NOMO-1 treated with dmso at 0.1 percent for 144 hours (cell line): ENCODE data around the gene DPPA5.
A peak's percentile ranks its signal among the peaks of the same experiment; 100 is the strongest.
"Not testable (repeated sequence)": the region's sequence is repeated elsewhere in the genome, so short reads cannot be mapped to it uniquely, and the experiment has no call there.

Experiments
- DNase-seq: peaks from one replicate; lab custom pipeline; 2025; ENCODE audit not compliant: unreplicated experiment; lab: John Stamatoyannopoulos, UW

The DPPA5 gene, protein sequence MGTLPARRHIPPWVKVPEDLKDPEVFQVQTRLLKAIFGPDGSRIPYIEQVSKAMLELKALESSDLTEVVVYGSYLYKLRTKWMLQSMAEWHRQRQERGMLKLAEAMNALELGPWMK

DNA sequence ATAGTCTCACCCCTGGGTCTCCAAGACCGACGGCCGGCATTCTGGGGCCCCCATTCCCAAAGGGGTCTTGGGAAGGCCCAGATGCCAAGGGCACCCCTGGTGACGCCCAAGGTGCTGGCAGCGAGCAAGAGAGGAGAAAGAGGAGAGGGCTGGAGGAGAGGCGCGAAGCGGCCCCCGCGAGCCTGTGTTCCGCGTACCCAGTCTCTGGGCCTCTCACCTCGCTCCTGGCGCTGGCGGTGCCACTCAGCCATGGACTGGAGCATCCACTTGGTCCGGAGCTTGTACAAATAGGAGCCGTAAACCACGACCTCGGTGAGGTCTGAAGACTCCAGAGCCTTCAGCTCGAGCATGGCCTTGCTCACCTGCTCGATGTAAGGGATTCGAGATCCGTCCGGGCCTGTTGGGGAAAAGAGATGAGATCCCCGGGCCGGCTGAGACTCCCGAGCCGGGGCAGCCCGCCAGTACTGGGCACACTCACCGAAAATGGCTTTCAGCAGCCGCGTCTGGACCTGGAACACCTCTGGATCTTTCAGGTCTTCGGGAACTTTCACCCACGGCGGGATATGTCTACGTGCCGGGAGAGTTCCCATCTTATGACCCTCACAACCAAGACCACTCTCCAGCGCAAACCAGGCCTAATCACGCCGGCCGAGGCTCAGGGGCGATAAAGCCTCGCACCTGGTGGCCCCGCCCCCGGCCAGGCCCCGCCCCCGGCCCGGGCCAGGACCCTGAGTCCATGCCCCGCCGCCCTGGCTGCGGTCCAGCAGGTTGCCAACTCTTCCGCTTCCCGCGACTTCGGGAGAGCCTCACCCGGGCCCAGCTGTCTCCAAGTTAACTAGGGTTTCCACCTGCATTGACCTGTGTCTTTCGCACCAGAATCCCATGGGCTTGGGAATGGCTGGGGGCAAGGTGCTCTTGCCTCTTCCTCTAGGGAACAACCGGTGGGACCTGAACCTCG is at the start of gene DPPA5:
TSS of gene DPPA5 (minus strand) at position 641 of the 958 bp plus-strand sequence. CDS start at position 590, 51 bp downstream.
- no peak for DNase-seq

DNA sequence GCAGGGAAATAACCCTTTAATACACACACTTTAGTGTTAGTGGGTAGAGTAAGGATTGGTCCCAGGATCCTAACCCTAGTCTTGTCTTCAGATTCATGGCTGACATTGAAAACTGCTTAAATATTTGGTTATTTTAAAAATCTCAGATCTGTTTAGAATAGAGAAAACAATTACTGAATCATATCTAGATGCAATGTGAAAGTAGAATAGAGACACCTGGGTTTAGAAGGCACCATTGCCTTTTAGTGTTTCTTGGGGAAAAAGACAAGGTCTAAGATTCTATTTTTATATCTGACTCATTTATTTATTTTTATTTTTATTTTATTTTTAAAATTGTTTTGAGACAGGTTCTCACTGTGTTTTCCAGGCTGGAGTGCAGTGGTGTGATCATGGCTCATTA is 46.6 kb upstream of the DPPA5 start:
- DNase-seq = no peak

DNA sequence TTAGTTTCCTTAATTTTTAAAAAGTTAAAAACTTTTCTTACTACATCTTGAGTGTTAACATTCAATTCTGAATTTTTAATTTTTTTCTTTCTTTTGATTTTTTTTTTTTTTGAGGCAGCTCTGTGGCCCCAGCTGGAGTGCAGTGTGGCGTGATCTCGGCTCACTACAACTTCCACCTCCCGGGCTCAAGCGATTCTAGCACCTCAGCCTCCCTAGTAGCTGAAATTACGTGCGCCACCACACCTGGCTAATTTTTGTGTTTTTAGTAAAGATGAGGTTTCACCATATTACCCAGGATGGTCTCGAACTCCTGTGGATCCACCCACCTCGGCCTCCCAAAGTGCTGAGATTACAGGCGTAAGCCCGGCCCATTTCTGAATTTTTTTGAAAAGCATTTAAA is 41.8 kb upstream of the DPPA5 start:
- no peak for DNase-seq

DNA sequence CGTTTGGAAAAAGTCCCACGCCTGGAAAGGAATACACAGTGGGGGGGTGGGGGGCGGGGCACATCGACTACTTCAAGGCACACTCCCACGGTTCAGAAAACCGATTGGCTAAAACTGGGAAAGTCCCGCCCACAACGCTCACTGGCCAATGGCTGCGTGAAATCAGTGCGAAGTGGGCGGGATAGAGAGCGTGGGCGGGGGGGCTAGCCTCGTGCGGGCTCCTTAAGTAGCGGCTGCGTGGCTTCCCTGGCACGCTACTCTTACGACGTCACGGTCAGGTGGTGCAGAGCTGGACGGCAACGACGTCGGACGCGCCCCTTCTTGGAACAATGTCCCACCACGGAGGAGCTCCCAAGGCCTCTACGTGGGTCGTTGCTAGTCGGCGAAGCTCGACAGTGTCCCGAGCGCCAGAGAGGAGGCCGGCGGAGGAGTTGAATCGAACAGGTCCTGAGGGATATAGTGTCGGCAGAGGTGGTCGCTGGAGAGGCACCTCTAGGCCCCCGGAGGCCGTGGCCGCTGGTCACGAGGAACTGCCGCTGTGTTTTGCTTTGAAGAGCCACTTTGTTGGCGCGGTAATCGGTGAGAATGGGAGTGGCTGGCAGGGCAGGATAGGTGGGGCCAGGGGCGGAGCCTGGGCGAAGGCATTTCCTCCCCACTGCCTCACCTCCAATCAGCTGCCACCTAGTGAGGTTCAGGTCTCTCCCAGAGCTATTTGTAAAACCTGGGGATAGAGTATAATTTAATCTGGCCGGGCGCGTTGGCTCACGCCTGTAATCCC is 40.7 kb upstream of the DPPA5 start, which contains the start of gene DDX43:
TSS of gene DDX43 (plus strand) at position 252 of the 778 bp plus-strand sequence. CDS start at position 330, 78 bp downstream.
- DNase-seq = no peak

DNA sequence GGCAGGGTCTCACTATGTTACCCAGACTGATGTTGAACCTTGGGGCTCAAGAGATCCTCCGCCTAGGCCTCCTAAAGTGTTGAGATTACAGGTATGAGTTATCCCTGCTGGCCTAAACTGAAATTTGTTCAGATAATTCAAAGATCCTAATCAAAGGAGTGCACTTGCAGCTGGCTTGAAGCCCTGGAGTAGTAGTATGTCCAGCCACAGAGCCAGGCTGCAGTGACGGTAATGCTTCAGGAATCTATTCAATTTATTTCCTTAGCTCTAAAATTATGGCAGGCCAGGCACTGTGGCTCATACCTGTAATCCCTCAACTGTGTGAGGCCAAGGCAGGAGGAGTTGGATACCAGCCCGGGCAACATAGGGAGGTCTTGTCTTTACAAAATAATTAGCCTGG is 39.2 kb upstream of the DPPA5 start:
- DNase-seq = no peak

DNA sequence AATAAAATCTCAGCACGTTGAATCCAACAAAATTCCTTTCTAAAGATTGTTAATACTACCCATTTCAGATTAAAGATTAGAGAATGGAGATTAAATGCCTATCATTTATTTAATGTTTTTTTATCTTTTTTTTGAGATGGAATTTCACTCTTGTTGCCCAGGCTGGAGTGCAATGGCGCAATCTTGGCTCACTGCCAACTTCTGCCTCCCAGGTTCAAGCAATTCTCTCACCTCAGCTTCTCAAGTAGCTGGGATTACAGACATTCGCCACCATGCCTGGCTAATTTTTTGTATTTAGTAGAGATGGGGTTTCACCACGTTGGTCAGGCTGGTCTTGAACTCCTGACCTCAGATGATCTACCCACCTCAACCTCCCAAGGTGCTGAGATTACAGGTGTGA is 38.1 kb upstream of the DPPA5 start:
- DNase-seq = not testable (repeated sequence)

DNA sequence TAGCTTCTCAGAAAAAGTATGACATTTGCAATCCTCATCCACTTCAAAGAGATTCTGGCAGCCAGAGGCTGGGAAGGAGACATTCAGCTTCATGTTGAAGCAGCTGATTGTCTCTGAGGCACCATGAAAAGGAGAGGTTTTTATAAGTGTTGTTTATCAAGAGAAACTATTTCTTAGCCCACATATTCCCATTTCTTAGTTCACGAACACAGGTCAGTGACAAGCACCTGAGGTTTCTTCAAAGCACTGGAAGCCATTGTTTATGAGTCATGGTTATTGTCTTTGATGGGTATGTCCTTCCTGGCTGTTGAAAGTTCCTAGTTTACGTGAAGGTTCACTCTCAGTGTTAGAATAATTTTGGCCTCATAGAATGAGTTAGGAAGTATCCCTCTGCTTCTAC is 37.6 kb upstream of the DPPA5 start:
- no peak for DNase-seq

DNA sequence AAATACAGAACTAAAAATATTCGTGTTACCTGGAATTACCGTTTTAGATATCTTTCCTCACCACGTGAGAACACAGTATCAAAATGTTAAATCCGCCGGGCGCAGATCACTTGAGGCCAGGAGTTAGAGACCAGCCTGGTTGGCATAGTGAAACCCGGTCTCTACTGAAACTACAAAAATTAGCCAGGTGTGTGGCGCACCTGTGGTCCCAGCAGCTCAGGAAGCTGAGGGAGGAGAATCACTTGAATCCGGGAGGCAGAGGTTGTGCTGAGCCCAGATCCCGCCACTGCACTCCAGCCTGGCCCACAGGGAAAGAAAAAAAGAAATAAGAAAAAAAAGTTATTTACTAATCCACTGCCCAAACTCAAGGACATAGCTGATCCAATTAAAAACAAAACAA is 35.8 kb upstream of the DPPA5 start:
- no peak for DNase-seq

DNA sequence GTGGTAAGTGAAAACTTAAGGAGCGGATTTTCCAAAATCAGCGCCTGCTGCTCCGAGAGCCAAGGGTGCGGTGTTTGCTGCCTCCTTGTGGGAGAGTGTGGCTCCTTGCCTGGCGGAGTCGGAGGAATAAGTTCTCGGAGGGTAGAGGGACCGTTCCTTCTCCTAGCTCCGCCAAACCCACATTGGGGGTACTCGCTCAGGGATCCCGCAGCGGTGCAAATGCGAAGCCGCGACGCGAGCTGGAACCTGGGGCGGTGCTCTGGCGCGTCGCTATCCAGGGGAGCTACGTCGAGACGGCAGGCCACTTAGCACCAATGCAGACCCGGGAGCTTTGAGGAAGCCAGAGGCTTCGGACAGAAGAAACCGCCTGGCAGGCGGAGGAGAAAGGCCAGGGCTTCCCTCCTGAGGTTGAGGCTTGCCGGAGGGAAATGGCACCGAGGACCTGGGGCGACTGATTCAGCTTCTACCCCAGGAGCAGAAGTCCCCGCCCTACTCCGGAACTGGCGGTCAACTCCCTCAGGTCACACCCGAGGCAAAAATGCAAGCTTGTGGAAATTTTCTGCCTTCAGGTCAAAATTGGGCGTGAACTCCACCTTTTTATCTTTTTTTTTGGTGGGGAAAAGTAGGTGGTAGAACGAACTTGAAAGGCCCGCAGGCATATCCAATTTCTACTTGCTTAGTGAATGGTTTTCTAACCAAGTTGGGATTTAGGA is 34.9 kb upstream of the DPPA5 start:
- DNase-seq = peak; percentile 68

DNA sequence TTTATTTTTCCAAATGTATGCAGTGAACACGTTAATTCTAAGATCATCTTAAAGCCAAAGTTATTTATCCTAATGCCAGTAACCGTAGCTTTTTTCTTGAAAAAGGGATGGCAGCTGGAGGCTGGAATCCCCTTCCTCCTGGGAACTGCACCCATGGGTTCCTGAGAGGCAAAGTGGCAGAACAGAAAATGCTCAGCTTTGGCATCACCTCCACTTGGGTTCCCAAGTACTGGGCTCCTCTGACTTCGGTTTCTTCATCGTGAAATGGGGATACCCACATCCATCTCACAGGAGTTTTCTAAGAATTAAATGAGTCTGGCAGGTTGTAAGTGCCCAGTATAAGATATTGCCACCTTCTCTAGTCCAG is 34.3 kb upstream of the DPPA5 start:
- no peak for DNase-seq

DNA sequence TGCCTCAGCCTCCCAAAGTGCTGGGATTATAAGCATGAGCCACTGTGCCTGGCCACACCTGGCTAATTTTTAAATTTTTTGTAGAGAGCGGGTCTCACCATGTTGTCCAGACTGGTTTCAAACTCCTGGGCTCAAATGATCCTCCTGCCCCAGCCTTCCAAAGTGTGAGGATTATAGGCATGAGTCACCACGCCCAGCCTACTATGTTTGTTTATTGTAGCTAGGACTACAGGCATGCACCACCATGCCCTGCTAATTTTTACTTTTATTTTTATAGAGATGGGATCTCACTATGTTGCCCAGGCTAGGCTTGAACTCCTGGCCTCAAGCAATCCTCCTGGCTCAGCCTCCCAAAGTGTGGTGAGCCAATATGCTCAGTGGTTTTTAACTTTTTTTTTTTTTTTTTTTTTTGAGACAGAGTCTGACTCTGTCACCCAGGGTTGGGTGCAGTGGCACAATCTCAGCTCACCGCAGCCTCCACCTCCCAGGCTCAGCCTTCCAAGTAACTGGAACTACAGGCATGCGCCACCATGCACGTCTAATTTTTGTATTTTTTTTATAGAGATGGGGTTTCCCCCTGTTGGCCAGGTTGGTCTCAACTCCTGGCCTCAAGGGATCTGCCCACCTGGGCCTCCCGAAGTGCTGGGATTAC is 28.5 kb upstream of the DPPA5 start:
- DNase-seq = no peak

DNA sequence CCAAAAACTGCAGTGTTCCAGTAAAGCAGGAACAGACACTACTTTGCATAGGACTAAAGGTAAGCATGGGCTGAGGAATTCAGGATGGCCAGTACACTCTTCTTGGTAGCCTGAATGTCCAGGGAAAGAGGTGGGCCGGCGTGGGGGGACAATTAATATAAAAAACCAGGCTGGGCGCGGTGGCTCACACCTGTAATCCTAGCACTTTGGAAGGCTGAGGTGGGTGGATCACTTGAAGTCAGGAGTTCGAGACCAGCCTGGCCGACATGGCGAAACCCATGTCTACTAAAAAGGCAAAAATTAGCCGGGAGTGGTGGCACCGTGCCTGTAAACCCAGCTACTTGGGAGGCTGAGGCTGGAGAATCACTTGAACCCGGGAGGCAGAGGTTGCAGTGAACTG is 27.5 kb upstream of the DPPA5 start:
- DNase-seq = not testable (repeated sequence)

DNA sequence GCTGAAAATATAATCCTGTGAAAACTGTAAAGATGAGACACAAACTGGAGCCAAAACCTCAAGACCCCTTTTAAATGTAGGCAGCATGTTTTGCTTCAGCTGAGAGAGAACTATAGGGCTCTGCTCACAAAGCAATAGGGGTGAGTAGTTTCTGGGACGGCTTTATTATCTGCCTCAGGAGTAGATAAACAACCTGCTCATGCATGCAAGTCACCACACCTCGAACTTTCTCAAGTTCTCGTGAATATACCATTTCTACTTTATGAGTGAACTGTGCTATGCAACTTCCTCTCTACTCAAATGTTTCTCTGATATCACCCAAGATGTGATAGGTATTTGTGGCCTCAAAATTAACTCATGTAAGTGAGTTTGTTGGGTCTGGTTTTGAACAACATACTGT is 23.1 kb upstream of the DPPA5 start:
- DNase-seq = no peak

DNA sequence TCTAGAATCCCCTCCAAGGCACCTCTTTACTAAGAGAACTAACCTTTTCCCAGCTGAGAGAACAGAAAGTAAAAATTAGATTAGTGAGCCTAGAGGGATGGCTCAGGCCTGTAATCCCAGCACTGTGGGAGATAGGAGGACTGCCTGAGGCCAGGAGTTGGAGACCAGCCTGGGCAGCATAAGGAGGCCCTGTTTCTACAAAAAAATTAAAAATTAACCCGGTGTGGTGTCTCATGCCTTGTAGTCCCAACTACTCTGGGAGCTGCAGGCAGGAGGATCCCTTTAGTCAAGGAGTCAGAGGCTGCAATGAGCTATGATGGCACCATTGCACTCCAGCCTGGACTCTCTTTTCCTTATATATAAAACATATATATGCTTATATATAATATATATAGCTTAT is 21.1 kb upstream of the DPPA5 start:
- no peak for DNase-seq

DNA sequence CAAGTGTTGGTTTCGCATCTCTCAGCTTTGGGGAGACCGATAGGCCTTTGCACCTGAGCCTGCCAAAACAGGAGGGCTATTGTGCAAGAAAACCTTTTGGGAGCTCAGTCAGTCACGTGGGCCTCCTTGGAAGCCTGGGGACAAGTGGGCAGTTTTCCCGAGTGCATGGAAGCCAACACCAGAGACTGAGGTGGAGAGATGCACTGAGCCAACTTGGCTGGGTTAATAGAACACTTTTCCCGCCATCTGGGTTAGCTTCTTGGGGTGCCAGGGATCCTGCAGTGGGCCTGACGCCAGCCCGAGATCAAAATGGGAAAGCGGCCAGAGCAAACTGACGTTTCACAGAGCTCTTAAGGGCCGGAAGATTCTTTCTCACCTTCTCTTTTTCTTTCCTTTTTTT is 18.4 kb upstream of the DPPA5 start:
- no peak for DNase-seq

DNA sequence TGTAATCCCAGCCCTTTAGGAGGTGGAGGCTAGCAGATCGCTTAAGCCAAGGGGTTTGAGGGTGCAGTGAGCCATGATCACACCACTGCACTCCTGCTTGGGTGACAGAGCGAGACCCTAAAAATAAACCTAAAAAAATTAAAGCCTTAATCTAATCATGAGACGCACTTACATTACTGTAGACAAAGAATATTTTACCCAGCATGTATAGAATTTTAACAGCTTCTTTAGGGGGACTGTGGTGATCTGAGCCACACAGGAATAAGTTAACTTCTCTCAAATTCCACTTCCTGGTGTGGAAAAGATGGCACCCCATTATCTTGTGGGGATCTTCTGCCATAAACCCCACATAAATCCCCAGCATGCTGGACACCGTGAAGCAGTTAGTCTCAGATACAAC is 17.9 kb upstream of the DPPA5 start:
- no peak for DNase-seq

DNA sequence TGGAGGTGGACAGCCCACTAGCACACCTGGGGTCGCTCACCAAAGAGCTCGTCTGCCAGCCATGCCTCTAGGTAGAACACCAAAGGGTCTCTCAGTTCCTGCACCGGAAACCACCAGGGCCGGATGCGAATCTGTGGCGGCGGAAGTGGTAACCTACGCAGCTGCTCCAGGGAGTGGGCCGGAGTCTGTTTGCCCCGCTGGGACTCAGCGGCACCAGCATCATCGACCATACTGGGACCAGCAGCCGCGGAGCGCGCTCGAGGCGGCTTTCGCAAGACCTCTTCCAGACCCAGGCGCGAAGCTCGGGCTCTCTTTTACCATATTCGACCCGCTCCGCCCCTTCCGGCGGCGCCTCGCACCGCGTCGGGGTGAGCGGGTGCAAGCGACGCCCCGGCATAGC is 15.5 kb upstream of the DPPA5 start, which contains the start of gene OOEP:
TSS of gene OOEP (minus strand) at position 335 of the 400 bp plus-strand sequence. CDS start at position 230, 105 bp downstream.
- no peak for DNase-seq

DNA sequence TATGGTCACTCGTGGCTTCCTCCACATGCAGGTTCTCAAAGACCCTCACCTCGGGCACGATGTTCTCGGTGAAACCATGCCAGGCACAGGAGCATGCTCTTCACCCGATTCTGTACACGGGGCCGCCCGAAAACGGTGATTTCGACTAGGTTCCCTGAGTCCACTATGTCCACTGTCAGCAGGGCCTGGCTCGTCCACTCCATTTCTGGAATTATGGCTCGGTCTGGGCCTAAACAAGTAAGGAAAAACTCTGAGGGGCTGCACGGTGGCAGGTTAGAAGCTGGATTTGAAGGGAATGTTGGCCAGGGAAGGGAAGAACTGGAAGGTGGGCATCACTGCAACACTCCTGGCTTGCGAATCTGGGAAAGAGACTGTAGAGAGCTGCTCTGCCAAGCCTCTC is 15.1 kb upstream of the DPPA5 start:
- DNase-seq = no peak

DNA sequence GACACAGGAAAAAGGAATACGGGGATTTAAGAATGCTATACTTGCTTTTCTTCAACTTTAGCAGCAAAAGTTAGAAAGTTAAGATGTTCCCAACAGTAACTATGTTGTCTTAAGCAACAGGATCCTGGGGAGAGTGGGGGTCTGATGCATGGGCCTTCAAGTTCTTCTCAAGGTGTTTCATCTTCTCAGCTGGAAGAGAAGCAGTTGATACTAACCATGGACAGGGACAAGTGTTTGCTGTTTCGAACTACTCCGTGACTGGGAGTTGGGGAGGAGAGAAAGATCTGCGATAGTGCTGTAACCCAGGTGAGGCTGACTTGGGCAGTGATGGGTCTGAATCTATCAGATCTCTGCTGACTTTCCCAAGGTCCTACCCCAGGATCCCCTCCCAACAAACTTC is 14.6 kb upstream of the DPPA5 start:
- DNase-seq = no peak

DNA sequence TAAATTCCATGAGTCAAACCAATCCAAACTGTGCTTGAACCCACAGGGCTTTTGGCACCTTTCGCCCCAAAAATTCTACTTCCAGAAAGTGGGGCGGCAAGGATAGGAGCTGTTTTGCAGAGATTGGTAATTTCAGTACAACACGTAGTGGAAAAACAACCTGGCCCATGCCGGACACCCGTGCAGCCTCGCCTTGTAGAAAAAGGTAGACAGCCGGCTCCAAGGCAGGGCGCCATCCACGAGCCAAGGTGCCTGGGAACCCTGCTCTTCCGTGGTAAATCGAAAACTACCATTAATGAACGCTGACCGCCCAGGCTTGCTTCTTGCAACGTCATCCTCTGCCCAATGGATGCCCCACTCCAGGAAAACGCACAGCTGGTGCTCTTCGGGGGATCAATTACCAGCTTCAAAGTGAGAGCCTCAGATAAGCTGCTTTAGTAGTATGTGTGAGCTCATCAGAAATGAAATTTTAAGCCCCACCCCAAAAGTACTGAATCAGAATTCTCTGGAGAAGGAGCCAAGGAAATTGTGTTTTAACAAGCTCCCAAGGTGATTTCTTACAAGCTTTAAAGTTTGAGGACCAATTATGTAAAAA is 13.8 kb upstream of the DPPA5 start:
- no peak for DNase-seq
